Peyer's patch (tissue), 4 donors: ENCODE results near the gene RNF152.

Experiments used
- POLR2A ChIP-seq, 2 donors: fragments of 450-650 bp; IDR thresholded peaks; one replicate each; pipeline ENCODE4 v1.5.1; 2017; ENCODE audit warnings: antibody characterized with exemption in 2 of 2, mild to moderate bottlenecking in 2 of 2, moderate library complexity in 2 of 2
- TF ChIP-seq, protein P1 (sequence below), 6 experiments: fragments of 450-650 bp in 4 of 6; fragments of 200-600 bp in 2 of 6; sonication (generic) in 1 of 6; IDR thresholded peaks; one replicate each; pipeline ENCODE4 v1.5.1; 2017 to 2019; ENCODE audit warnings: antibody characterized with exemption in 6 of 6, mild to moderate bottlenecking in 3 of 6, moderate library complexity in 1 of 6

DNA sequence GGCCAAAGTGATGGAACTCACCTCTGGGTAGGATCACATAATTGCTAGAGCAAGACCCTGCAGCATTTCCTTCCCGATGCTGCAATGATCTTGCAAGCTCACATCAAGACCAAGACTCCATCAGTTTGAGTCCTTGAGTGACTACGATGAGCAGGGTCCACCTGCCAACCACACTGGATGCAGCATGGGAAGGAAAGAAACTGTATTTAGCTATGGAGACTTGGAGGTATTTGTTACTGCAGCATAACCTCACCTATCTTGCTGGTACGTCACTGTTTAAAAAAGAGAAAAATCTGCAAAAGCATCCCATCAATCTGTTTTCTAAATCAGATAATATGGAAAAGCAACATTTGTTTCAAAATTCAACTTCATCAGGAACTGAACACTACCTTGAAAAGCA is 2.5 kb downstream of the RNF152 start:
- TF ChIP-seq, protein P1, sequence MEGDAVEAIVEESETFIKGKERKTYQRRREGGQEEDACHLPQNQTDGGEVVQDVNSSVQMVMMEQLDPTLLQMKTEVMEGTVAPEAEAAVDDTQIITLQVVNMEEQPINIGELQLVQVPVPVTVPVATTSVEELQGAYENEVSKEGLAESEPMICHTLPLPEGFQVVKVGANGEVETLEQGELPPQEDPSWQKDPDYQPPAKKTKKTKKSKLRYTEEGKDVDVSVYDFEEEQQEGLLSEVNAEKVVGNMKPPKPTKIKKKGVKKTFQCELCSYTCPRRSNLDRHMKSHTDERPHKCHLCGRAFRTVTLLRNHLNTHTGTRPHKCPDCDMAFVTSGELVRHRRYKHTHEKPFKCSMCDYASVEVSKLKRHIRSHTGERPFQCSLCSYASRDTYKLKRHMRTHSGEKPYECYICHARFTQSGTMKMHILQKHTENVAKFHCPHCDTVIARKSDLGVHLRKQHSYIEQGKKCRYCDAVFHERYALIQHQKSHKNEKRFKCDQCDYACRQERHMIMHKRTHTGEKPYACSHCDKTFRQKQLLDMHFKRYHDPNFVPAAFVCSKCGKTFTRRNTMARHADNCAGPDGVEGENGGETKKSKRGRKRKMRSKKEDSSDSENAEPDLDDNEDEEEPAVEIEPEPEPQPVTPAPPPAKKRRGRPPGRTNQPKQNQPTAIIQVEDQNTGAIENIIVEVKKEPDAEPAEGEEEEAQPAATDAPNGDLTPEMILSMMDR (IDR thresholded peaks at IDR 0.05), result no peak
- no peak for TF ChIP-seq POLR2A (IDR thresholded peaks at IDR 0.05)
